Skeletal muscle tissue (tissue), 4 donors: Measurements from ENCODE around the gene CLDN7. TPM values are rescaled to one million over a fixed set of nuclear protein-coding genes. Genes with fewer than 3 reads are reported as not detected.

Source experiments
- H3K27ac ChIP-seq: one replicate; pipeline ENCODE4 v1.7.0; 2013; ENCODE audit warnings: mild to moderate bottlenecking, low read depth, low read length, inconsistent platforms
- H3K27me3 ChIP-seq, 3 donors: one replicate each; pipeline ENCODE4 v1.7.0; 2013; ENCODE audit warnings: low read length in 3 of 3; ENCODE audit not compliant: control insufficient read depth in 3 of 3, insufficient read depth in 3 of 3
- H3K36me3 ChIP-seq, 3 donors: one replicate each; pipeline ENCODE4 v1.7.0; 2013; ENCODE audit warnings: low read length in 3 of 3; ENCODE audit not compliant: control insufficient read depth in 3 of 3, insufficient read depth in 3 of 3
- H3K4me1 ChIP-seq, 3 donors: one replicate each; pipeline ENCODE4 v1.7.0; 2013; ENCODE audit warnings: low read length in 3 of 3, mild to moderate bottlenecking in 3 of 3; ENCODE audit not compliant: control insufficient read depth in 3 of 3, insufficient read depth in 3 of 3
- H3K4me3 ChIP-seq, 3 donors: one replicate each; pipeline ENCODE4 v1.7.0; 2013; ENCODE audit warnings: low read length in 3 of 3
- H3K9ac ChIP-seq, 3 donors: one replicate each; pipeline ENCODE4 v1.7.0; 2013; ENCODE audit warnings: low read length in 3 of 3, mild to moderate bottlenecking in 3 of 3, moderate library complexity in 2 of 3, low read depth in 1 of 3
- H3K9me3 ChIP-seq, 3 donors: one replicate each; pipeline ENCODE4 v1.7.0; 2013; ENCODE audit warnings: low read length in 3 of 3; ENCODE audit not compliant: control insufficient read depth in 3 of 3
- total RNA-seq: library from RNA; depleted of rRNA; stranded (reverse); fragments of >200 nt; gene quantifications from one replicate; pipeline ENCODE4 v1.2.3, GENCODE V29; 2014
- donor health status: Osteomylitis.

CLDN7 gene
- total RNA-seq, 1 donor from 2014 or later: not detected

- Histone ChIP-seq H3K27ac (peak overlapping the region; percentile 99), H3K27me3 (peaks cover 0 to 2% (median 0%) of the 10 kb centered on the region in 3 donors), H3K9ac (peak overlapping the region in 1 of 3 donors; percentile 99), H3K4me3 (no peak overlapping the region), H3K9me3 (no peaks in the 10 kb centered on the region), H3K4me1 (peaks cover 33 to 43% (median 36%) of the 10 kb centered on the region in 3 donors), H3K36me3 (peaks cover 7 to 18% (median 10%) of the 10 kb centered on the region in 3 donors)
Observed at GRCh38 chr17:7279448-7279847, 17.2 kb upstream of the CLDN7 start.

- Histone ChIP-seq H3K9me3 (no peaks in the 10 kb centered on the region), H3K4me1 (peaks cover 8 to 16% (median 10%) of the 10 kb centered on the region in 3 donors), H3K27me3 (peaks cover 15 to 24% (median 20%) of the 10 kb centered on the region in 3 donors), H3K27ac (no peak overlapping the region), H3K9ac (no peak overlapping the region), H3K36me3 (no peaks in the 10 kb centered on the region), H3K4me3 (no peak overlapping the region)
Observed at GRCh38 chr17:7266784-7267183, 4.5 kb upstream of the CLDN7 start.

GRCh38 chr17:7263801-7264078, 1.5 kb upstream of the CLDN7 start:
- H3K27ac ChIP-seq: no peak overlapping the region
- H3K4me1 ChIP-seq: peaks cover 13 to 26% (median 20%) of the 10 kb centered on the region in 3 donors
- peaks cover 25 to 40% (median 37%) of the 10 kb centered on the region in 3 donors for H3K27me3 ChIP-seq
- no peak overlapping the region for H3K4me3 ChIP-seq
- H3K36me3 ChIP-seq: peaks cover 8 to 10% (median 9%) of the 10 kb centered on the region in 3 donors
- no peak overlapping the region for H3K9ac ChIP-seq
- no peaks in the 10 kb centered on the region for H3K9me3 ChIP-seq

GRCh38 chr17:7262935-7263800, 890 bp upstream of the CLDN7 start:
- H3K9ac ChIP-seq: no peak overlapping the region

GRCh38 chr17:7261379-7262191, 693 bp downstream of the CLDN7 start:
- peaks cover 25 to 40% (median 37%) of the 10 kb centered on the region in 3 donors for H3K27me3 ChIP-seq
- H3K27ac ChIP-seq: no peak overlapping the region

More at GRCh38 chr17:7262935-7263800, 890 bp upstream of the CLDN7 start:
- Histone ChIP-seq H3K27ac (no peak overlapping the region), H3K27me3 (peaks cover 25 to 40% (median 37%) of the 10 kb centered on the region in 3 donors), H3K4me1 (peaks cover 13 to 26% (median 20%) of the 10 kb centered on the region in 3 donors), H3K4me3 (peak overlapping the region in 2 of 3 donors; percentile 45 to 54), H3K36me3 (peaks cover 13 to 15% (median 14%) of the 10 kb centered on the region in 3 donors), H3K9me3 (no peaks in the 10 kb centered on the region)

GRCh38 chr17:7260651-7261378, 1.5 kb downstream of the CLDN7 start:
- Histone ChIP-seq H3K9me3 (no peaks in the 10 kb centered on the region), H3K9ac (peak overlapping the region; percentile 57 to 71 (median 59)), H3K4me1 (peaks cover 13 to 26% (median 20%) of the 10 kb centered on the region in 3 donors), H3K27me3 (peaks cover 25 to 40% (median 37%) of the 10 kb centered on the region in 3 donors), H3K4me3 (peak overlapping the region; percentile 36 to 56 (median 54)), H3K36me3 (peaks cover 26 to 34% (median 29%) of the 10 kb centered on the region in 3 donors), H3K27ac (no peak overlapping the region)

More at GRCh38 chr17:7261379-7262191, 693 bp downstream of the CLDN7 start:
- peaks cover 13 to 26% (median 20%) of the 10 kb centered on the region in 3 donors for H3K4me1 ChIP-seq
- peak overlapping the region; percentile 36 to 56 (median 54) for H3K4me3 ChIP-seq
- no peaks in the 10 kb centered on the region for H3K9me3 ChIP-seq
- peaks cover 22 to 27% (median 25%) of the 10 kb centered on the region in 3 donors for H3K36me3 ChIP-seq
- peak overlapping the region; percentile 43 to 71 (median 59) for H3K9ac ChIP-seq

GRCh38 chr17:7260151-7260550, 2.1 kb downstream of the CLDN7 start:
- Histone ChIP-seq H3K9me3 (no peaks in the 10 kb centered on the region), H3K36me3 (peaks cover 26 to 34% (median 32%) of the 10 kb centered on the region in 3 donors), H3K9ac (peak overlapping the region in 1 of 3 donors; percentile 71), H3K27ac (no peak overlapping the region), H3K4me1 (peaks cover 13 to 26% (median 20%) of the 10 kb centered on the region in 3 donors), H3K27me3 (peaks cover 25 to 40% (median 37%) of the 10 kb centered on the region in 3 donors), H3K4me3 (no peak overlapping the region)

- H3K9me3 ChIP-seq: no peaks in the 10 kb centered on the region
- H3K27ac ChIP-seq: no peak overlapping the region
- peaks cover 32 to 41% (median 38%) of the 10 kb centered on the region in 3 donors for H3K36me3 ChIP-seq
- peaks cover 25 to 39% (median 37%) of the 10 kb centered on the region in 3 donors for H3K27me3 ChIP-seq
- H3K4me1 ChIP-seq: peaks cover 13 to 26% (median 20%) of the 10 kb centered on the region in 3 donors
- H3K9ac ChIP-seq: no peak overlapping the region
- H3K4me3 ChIP-seq: no peak overlapping the region
Observed at GRCh38 chr17:7259555-7259889, 2.8 kb downstream of the CLDN7 start.
